OCI-LY3 (cell line): ENCODE data around the gene RIF1.

Experiments
- H2AFZ ChIP-seq: fragments of 200-600, 300-600 bp; shearing (Covaris generic); 2 replicates; pipeline ENCODE4 v1.6.0; 2014; ENCODE audit warnings: antibody characterized with exemption, low read depth, low read length
- H3K27ac ChIP-seq: fragments of 200-600, 300-600 bp; sonication (generic); 2 replicates; pipeline ENCODE4 v1.5.1; 2014; ENCODE audit warnings: mild to moderate bottlenecking, low read length, moderate library complexity, mixed read lengths
- H3K27me3 ChIP-seq: fragments of 200-600, 300-600 bp; sonication (generic); 2 replicates; pipeline ENCODE4 v1.6.1; 2014; ENCODE audit warnings: low read depth, low read length, mixed read lengths
- H3K36me3 ChIP-seq: fragments of 200-600, 300-600 bp; sonication (generic); replicated peaks from 2 replicates; pipeline ENCODE3; 2014; ENCODE audit warnings: low read depth, low read length, mixed read lengths
- H3K4me1 ChIP-seq: fragments of 300-600, 200-600 bp; sonication (generic); 2 replicates; pipeline ENCODE4 v1.6.1; 2014; ENCODE audit warnings: low read length, mixed read lengths
- H3K4me2 ChIP-seq: fragments of 200-600, 300-600 bp; sonication (generic); 2 replicates; pipeline ENCODE4 v1.6.1; 2014; ENCODE audit warnings: low read length, mixed read lengths
- H3K4me3 ChIP-seq: fragments of 300-600, 200-600 bp; sonication (generic); 2 replicates; pipeline ENCODE4 v1.5.1; 2014; ENCODE audit warnings: antibody characterized with exemption, mild to moderate bottlenecking, low read length, moderate library complexity
- H3K79me2 ChIP-seq: fragments of 300-600, 200-600 bp; shearing (Covaris generic); 2 replicates; pipeline ENCODE4 v1.6.1; 2014; ENCODE audit warnings: mild to moderate bottlenecking, low read length, mixed read lengths
- H3K9ac ChIP-seq: fragments of 300-600, 200-600 bp; shearing (Covaris generic); 2 replicates; pipeline ENCODE4 v1.6.0; 2014; ENCODE audit warnings: mild to moderate bottlenecking, low read length, moderate library complexity
- H3K9me3 ChIP-seq: fragments of 200-600, 300-600 bp; shearing (Covaris generic); 2 replicates; pipeline ENCODE4 v1.6.1; 2014; ENCODE audit warnings: low read length, mixed read lengths; ENCODE audit not compliant: insufficient read depth
- H4K20me1 ChIP-seq: fragments of 200-600, 300-600 bp; sonication (generic); 2 replicates; pipeline ENCODE4 v1.6.1; 2016; ENCODE audit warnings: low read length, mixed read lengths; ENCODE audit not compliant: insufficient read depth
- CTCF ChIP-seq: fragments of 200-600, 300-600 bp; sonication (generic); IDR thresholded peaks from 2 replicates; pipeline ENCODE4 v1.5.1; 2014; ENCODE audit warnings: antibody characterized with exemption, low read length, low read depth
- EZH2phosphoT487 ChIP-seq: fragments of 200-600 bp; shearing (Covaris generic); IDR thresholded peaks from 2 replicates; pipeline ENCODE4 v1.6.1; 2018; ENCODE audit warnings: antibody characterized with exemption, mixed run types, low read depth

RIF1 gene

GRCh38 chr2:151475071-151475470 is 65.4 kb downstream of the RIF1 start:
- no peaks in the 10 kb centered on the region for H3K9me3 ChIP-seq
- TF ChIP-seq EZH2phosphoT487 (no peak), CTCF (no peak)
- no peak overlapping the region for H2AFZ ChIP-seq
- peak overlapping the region; percentile 5; the same call in 1 of the 2 replicates for H3K27ac ChIP-seq
- no peak overlapping the region for H3K9ac ChIP-seq
- H3K36me3 ChIP-seq: peaks cover 46% of the 10 kb centered on the region
- H3K79me2 ChIP-seq: peaks cover 39% of the 10 kb centered on the region
- H3K27me3 ChIP-seq: no peaks in the 10 kb centered on the region
- peaks cover 22% of the 10 kb centered on the region for H3K4me1 ChIP-seq
- H3K4me2 ChIP-seq: peak overlapping the region; percentile 9; the same call in 1 of the 2 replicates
- H4K20me1 ChIP-seq: peaks cover 11% of the 10 kb centered on the region
- H3K4me3 ChIP-seq: no peak overlapping the region

GRCh38 chr2:151476287-151476686 is 66.6 kb downstream of the RIF1 start:
- TF ChIP-seq CTCF: no peak
- no peak for TF ChIP-seq EZH2phosphoT487
- Histone ChIP-seq H3K9me3 (no peaks in the 10 kb centered on the region), H3K27me3 (no peaks in the 10 kb centered on the region), H3K79me2 (peaks cover 35% of the 10 kb centered on the region), H4K20me1 (peaks cover 11% of the 10 kb centered on the region), H3K27ac (peak overlapping the region; percentile 54), H3K36me3 (peaks cover 39% of the 10 kb centered on the region), H2AFZ (no peak overlapping the region), H3K4me1 (peaks cover 22% of the 10 kb centered on the region), H3K9ac (no peak overlapping the region), H3K4me3 (no peak overlapping the region), H3K4me2 (peak overlapping the region; percentile 38)

GRCh38 chr2:151478011-151478410 is 68.3 kb downstream of the RIF1 start:
- TF ChIP-seq CTCF (no peak), EZH2phosphoT487 (no peak)
- H3K36me3 ChIP-seq: peaks cover 53% of the 10 kb centered on the region

GRCh38 chr2:151481744-151482143 is 72.0 kb downstream of the RIF1 start:
- Histone ChIP-seq H2AFZ (no peak overlapping the region), H3K36me3 (peaks cover 48% of the 10 kb centered on the region), H3K4me1 (peaks cover under 1% of the 10 kb centered on the region), H3K27me3 (no peaks in the 10 kb centered on the region), H4K20me1 (no peaks in the 10 kb centered on the region; the same call in 1 of the 2 replicates), H3K4me3 (no peak overlapping the region), H3K27ac (no peak overlapping the region), H3K9me3 (no peaks in the 10 kb centered on the region), H3K4me2 (no peak overlapping the region), H3K9ac (no peak overlapping the region), H3K79me2 (peaks cover 17% of the 10 kb centered on the region)
- TF ChIP-seq CTCF (no peak), EZH2phosphoT487 (no peak)

More at GRCh38 chr2:151478011-151478410, 68.3 kb downstream of the RIF1 start:
- Histone ChIP-seq H2AFZ (no peak overlapping the region), H3K4me3 (no peak overlapping the region), H3K27ac (no peak overlapping the region), H3K9me3 (no peaks in the 10 kb centered on the region), H3K4me2 (no peak overlapping the region), H3K4me1 (peaks cover 22% of the 10 kb centered on the region), H3K9ac (no peak overlapping the region), H4K20me1 (peaks cover 11% of the 10 kb centered on the region), H3K27me3 (no peaks in the 10 kb centered on the region), H3K79me2 (peaks cover 35% of the 10 kb centered on the region)
